OCI-LY3 (cell line): ENCODE measurements around the gene INTS11.

Experiments used
- H2AFZ ChIP-seq: fragments of 200-600, 300-600 bp; shearing (Covaris generic); 2 replicates; pipeline ENCODE4 v1.6.0; 2014; ENCODE audit warnings: antibody characterized with exemption, low read depth, low read length
- H3K27ac ChIP-seq: fragments of 200-600, 300-600 bp; sonication (generic); 2 replicates; pipeline ENCODE4 v1.5.1; 2014; ENCODE audit warnings: mild to moderate bottlenecking, low read length, moderate library complexity, mixed read lengths
- H3K27me3 ChIP-seq: fragments of 200-600, 300-600 bp; sonication (generic); 2 replicates; pipeline ENCODE4 v1.6.1; 2014; ENCODE audit warnings: low read depth, low read length, mixed read lengths
- H3K36me3 ChIP-seq: fragments of 200-600, 300-600 bp; sonication (generic); replicated peaks from 2 replicates; pipeline ENCODE3; 2014; ENCODE audit warnings: low read depth, low read length, mixed read lengths
- H3K4me1 ChIP-seq: fragments of 300-600, 200-600 bp; sonication (generic); 2 replicates; pipeline ENCODE4 v1.6.1; 2014; ENCODE audit warnings: low read length, mixed read lengths
- H3K4me2 ChIP-seq: fragments of 200-600, 300-600 bp; sonication (generic); 2 replicates; pipeline ENCODE4 v1.6.1; 2014; ENCODE audit warnings: low read length, mixed read lengths
- H3K4me3 ChIP-seq: fragments of 300-600, 200-600 bp; sonication (generic); 2 replicates; pipeline ENCODE4 v1.5.1; 2014; ENCODE audit warnings: antibody characterized with exemption, mild to moderate bottlenecking, low read length, moderate library complexity
- H3K79me2 ChIP-seq: fragments of 300-600, 200-600 bp; shearing (Covaris generic); 2 replicates; pipeline ENCODE4 v1.6.1; 2014; ENCODE audit warnings: mild to moderate bottlenecking, low read length, mixed read lengths
- H3K9ac ChIP-seq: fragments of 300-600, 200-600 bp; shearing (Covaris generic); 2 replicates; pipeline ENCODE4 v1.6.0; 2014; ENCODE audit warnings: mild to moderate bottlenecking, low read length, moderate library complexity
- H3K9me3 ChIP-seq: fragments of 200-600, 300-600 bp; shearing (Covaris generic); 2 replicates; pipeline ENCODE4 v1.6.1; 2014; ENCODE audit warnings: low read length, mixed read lengths; ENCODE audit not compliant: insufficient read depth
- H4K20me1 ChIP-seq: fragments of 200-600, 300-600 bp; sonication (generic); 2 replicates; pipeline ENCODE4 v1.6.1; 2016; ENCODE audit warnings: low read length, mixed read lengths; ENCODE audit not compliant: insufficient read depth
- CTCF ChIP-seq: fragments of 200-600, 300-600 bp; sonication (generic); IDR thresholded peaks from 2 replicates; pipeline ENCODE4 v1.5.1; 2014; ENCODE audit warnings: antibody characterized with exemption, low read length, low read depth
- EZH2phosphoT487 ChIP-seq: fragments of 200-600 bp; shearing (Covaris generic); IDR thresholded peaks from 2 replicates; pipeline ENCODE4 v1.6.1; 2018; ENCODE audit warnings: antibody characterized with exemption, mixed run types, low read depth

The INTS11 gene

GRCh38 chr1:1274931-1275431, 49.5 kb downstream of the INTS11 start:
- H3K79me2 ChIP-seq, result peaks cover 37% of the 10 kb centered on the region
- no peak overlapping the region for H2AFZ ChIP-seq
- H3K9ac ChIP-seq, result no peak overlapping the region
- no peaks in the 10 kb centered on the region for H3K27me3 ChIP-seq
- H3K27ac ChIP-seq, result no peak overlapping the region
- peak overlapping the region; percentile 92 for H3K4me2 ChIP-seq
- peaks cover 27% of the 10 kb centered on the region for H4K20me1 ChIP-seq
- TF ChIP-seq CTCF (no peak), EZH2phosphoT487 (no peak)
- H3K4me3 ChIP-seq, result peak overlapping the region; percentile 86; the same call in 1 of the 2 replicates
- peaks cover 19% of the 10 kb centered on the region for H3K4me1 ChIP-seq
- no peaks in the 10 kb centered on the region for H3K9me3 ChIP-seq
- H3K36me3 ChIP-seq, result peaks cover 10% of the 10 kb centered on the region

DNA sequence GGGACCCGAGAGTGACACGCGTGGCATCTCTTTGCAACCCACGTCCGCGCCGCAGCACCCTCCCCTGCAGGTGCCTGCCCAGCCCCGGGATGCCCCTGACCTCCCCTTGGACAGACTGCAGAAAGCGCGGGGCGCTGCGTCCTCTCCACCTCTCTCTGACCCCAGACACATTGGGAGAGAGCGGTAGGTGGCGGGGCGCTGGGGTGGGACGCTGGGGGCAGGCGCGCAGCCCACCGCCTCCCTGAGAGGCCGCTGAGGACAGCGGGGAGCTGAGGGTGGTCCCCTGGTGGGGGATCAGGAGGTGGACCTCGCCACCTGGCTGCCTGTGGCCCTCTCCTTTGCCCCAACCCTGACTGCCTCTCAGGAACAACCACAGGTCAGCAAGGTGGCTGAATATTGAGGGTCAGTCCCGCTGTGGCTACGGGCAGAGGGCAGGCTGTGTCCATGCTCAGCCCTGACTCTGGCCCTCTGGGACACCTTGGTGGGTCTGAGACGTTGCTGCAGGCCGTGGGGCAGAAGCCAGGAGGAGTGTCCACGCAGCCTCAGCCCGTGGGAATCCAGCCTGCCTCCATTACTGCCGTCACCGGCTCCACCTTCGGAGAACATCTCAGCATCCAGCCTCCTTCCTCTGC, 50.0 kb downstream of the INTS11 start:
- H3K27ac ChIP-seq, result peak overlapping the region; percentile 25; the same call in 1 of the 2 replicates

GRCh38 chr1:1273512-1274298, 50.8 kb downstream of the INTS11 start, which contains the start of gene UBE2J2:
UBE2J2 (minus strand) TSS chr1:1273854; CDS start chr1:1267992, 5,862 bp downstream.
- peak within 1 kb of the TSS; percentile 62; the same call in 1 of the 2 replicates for H2AFZ ChIP-seq

More for the DNA sequence above, 50.0 kb downstream of the INTS11 start:
- Histone ChIP-seq H3K4me2 (peak overlapping the region; percentile 92), H3K27me3 (no peaks in the 10 kb centered on the region), H4K20me1 (peaks cover 30% of the 10 kb centered on the region), H2AFZ (peak overlapping the region; percentile 62; the same call in 1 of the 2 replicates), H3K79me2 (peaks cover 42% of the 10 kb centered on the region), H3K4me3 (peak overlapping the region; percentile 86), H3K9me3 (no peaks in the 10 kb centered on the region), H3K4me1 (peaks cover 19% of the 10 kb centered on the region), H3K36me3 (peaks cover 10% of the 10 kb centered on the region), H3K9ac (peak overlapping the region; percentile 83)
- TF ChIP-seq CTCF (no peak), EZH2phosphoT487 (no peak)

More at GRCh38 chr1:1273512-1274298, 50.8 kb downstream of the INTS11 start, which contains the start of gene UBE2J2:
- peaks cover 30% of the 10 kb centered on the region for H4K20me1 ChIP-seq
- H3K9ac ChIP-seq, result peak within 1 kb of the TSS; percentile 85
- H3K4me1 ChIP-seq, result peaks cover 19% of the 10 kb centered on the region
- no peaks in the 10 kb centered on the region for H3K27me3 ChIP-seq
- H3K36me3 ChIP-seq, result peaks cover 10% of the 10 kb centered on the region
- no peaks in the 10 kb centered on the region for H3K9me3 ChIP-seq
- peak within 1 kb of the TSS; percentile 98 for H3K4me2 ChIP-seq
- H3K27ac ChIP-seq, result peak within 1 kb of the TSS; percentile 25; the same call in 1 of the 2 replicates
- peak within 1 kb of the TSS; percentile 98 for H3K4me3 ChIP-seq
- no peak for TF ChIP-seq CTCF
- no peak for TF ChIP-seq EZH2phosphoT487
- H3K79me2 ChIP-seq, result peaks cover 49% of the 10 kb centered on the region
